Measurements from ENCODE around the gene HS3ST4. TPM values are rescaled to one million over a fixed set of nuclear protein-coding genes. Genes with fewer than 3 reads are reported as not detected.

The HS3ST4 gene
- total and polyA plus RNA-seq, 2 donors (not counting 1 experiment from before 2014, with no cell fraction given): not detected

GRCh38 chr16:25952983-25953382 lies 261.2 kb downstream of the HS3ST4 start:
- H3K27ac ChIP-seq (ENCODE audit: insufficient read depth, low read length): no peak overlapping the region
- no peaks in the 10 kb centered on the region for H3K36me3 ChIP-seq (ENCODE audit: control insufficient read depth, insufficient read depth, low read length)
- H2AFZ ChIP-seq (ENCODE audit: low read length): no peak overlapping the region
- no peak for DNase-seq (ENCODE audit: low read depth in 2 of 2)
- no peak for TF ChIP-seq EZH2 (IDR thresholded peaks at IDR 0.05; ENCODE audit: low read length, missing control alignments)
- no peak for TF ChIP-seq CTCF (conservative IDR thresholded peaks at IDR 0.05 in 1 of 2, IDR thresholded peaks at IDR 0.05 in 1 of 2; ENCODE audit: low read depth in 1 of 2, low read length in 2 of 2)
- no peaks in the 10 kb centered on the region for H3K4me1 ChIP-seq (ENCODE audit: control insufficient read depth, extremely low read depth, insufficient read depth, low read length)
- H3K4me3 ChIP-seq (replicated peaks in 1 of 4; ENCODE audit: control extremely low read depth in 1 of 4, insufficient read depth in 1 of 4, low read depth in 3 of 4, low read length in 4 of 4): no peak overlapping the region
- no peaks in the 10 kb centered on the region for H3K79me2 ChIP-seq (ENCODE audit: control insufficient read depth, insufficient read depth, low read length)
- H3K4me2 ChIP-seq (ENCODE audit: extremely low read depth, insufficient read depth, low read length): no peak overlapping the region
- no peak overlapping the region for H3K9ac ChIP-seq (ENCODE audit: insufficient read depth, low read length)
- no peaks in the 10 kb centered on the region for H3K27me3 ChIP-seq (ENCODE audit: control insufficient read depth, insufficient read depth, low read length)
- H3K9me3 ChIP-seq (ENCODE audit: control insufficient read depth, insufficient read depth, low read depth, low read length): no peaks in the 10 kb centered on the region
- H4K20me1 ChIP-seq (ENCODE audit: control insufficient read depth, extremely low read depth, insufficient read depth, low read length): no peaks in the 10 kb centered on the region

GRCh38 chr16:25957707-25958106 lies 265.9 kb downstream of the HS3ST4 start:
- no peaks in the 10 kb centered on the region for H3K4me1 ChIP-seq (ENCODE audit: control insufficient read depth, extremely low read depth, insufficient read depth, low read length)

DNA sequence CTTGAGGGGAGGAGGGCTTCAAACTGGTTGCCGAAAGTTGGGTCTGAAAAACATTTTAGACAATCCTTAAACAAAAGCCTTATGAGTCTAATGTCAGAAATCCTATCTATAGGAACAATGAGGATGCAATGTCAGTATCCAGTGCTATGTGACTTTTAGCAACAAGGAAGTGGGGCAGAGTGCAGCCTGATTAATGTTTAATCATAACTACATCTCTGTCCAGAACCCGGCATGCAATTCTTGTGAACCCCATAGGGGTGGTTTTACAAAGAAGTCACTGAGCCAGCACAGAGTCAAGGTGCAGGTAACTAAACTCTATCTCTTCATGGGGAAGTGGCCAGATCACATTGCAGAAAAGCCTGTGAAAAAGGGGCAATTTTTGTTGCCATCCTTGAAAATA lies 267.5 kb downstream of the HS3ST4 start:
- Histone ChIP-seq H3K9me3 (ENCODE audit: control insufficient read depth, insufficient read depth, low read depth, low read length) (no peaks in the 10 kb centered on the region), H4K20me1 (ENCODE audit: control insufficient read depth, extremely low read depth, insufficient read depth, low read length) (no peaks in the 10 kb centered on the region), H3K4me2 (ENCODE audit: extremely low read depth, insufficient read depth, low read length) (no peak overlapping the region), H3K79me2 (ENCODE audit: control insufficient read depth, insufficient read depth, low read length) (no peaks in the 10 kb centered on the region), H3K27ac (ENCODE audit: insufficient read depth, low read length) (no peak overlapping the region), H3K27me3 (ENCODE audit: control insufficient read depth, insufficient read depth, low read length) (no peaks in the 10 kb centered on the region), H2AFZ (ENCODE audit: low read length) (no peak overlapping the region), H3K4me3 (replicated peaks in 1 of 4; ENCODE audit: control extremely low read depth in 1 of 4, insufficient read depth in 1 of 4, low read depth in 3 of 4, low read length in 4 of 4) (no peak overlapping the region), H3K36me3 (ENCODE audit: control insufficient read depth, insufficient read depth, low read length) (no peaks in the 10 kb centered on the region), H3K9ac (ENCODE audit: insufficient read depth, low read length) (no peak overlapping the region), H3K4me1 (ENCODE audit: control insufficient read depth, extremely low read depth, insufficient read depth, low read length) (no peaks in the 10 kb centered on the region)
- TF ChIP-seq CTCF (conservative IDR thresholded peaks at IDR 0.05 in 1 of 2, IDR thresholded peaks at IDR 0.05 in 1 of 2; ENCODE audit: low read depth in 1 of 2, low read length in 2 of 2): no peak
- no peak for TF ChIP-seq EZH2 (IDR thresholded peaks at IDR 0.05; ENCODE audit: low read length, missing control alignments)
- no peak for DNase-seq (ENCODE audit: low read depth in 2 of 2)

More at GRCh38 chr16:25957707-25958106, 265.9 kb downstream of the HS3ST4 start:
- H3K27ac ChIP-seq (ENCODE audit: insufficient read depth, low read length): no peak overlapping the region
- no peak overlapping the region for H3K4me2 ChIP-seq (ENCODE audit: extremely low read depth, insufficient read depth, low read length)
- H3K36me3 ChIP-seq (ENCODE audit: control insufficient read depth, insufficient read depth, low read length): no peaks in the 10 kb centered on the region
- H3K9ac ChIP-seq (ENCODE audit: insufficient read depth, low read length): no peak overlapping the region
- DNase-seq (ENCODE audit: low read depth in 2 of 2): no peak
- no peak overlapping the region for H2AFZ ChIP-seq (ENCODE audit: low read length)
- H3K4me3 ChIP-seq (replicated peaks in 1 of 4; ENCODE audit: control extremely low read depth in 1 of 4, insufficient read depth in 1 of 4, low read depth in 3 of 4, low read length in 4 of 4): no peak overlapping the region
- H3K9me3 ChIP-seq (ENCODE audit: control insufficient read depth, insufficient read depth, low read depth, low read length): no peaks in the 10 kb centered on the region
- H3K79me2 ChIP-seq (ENCODE audit: control insufficient read depth, insufficient read depth, low read length): no peaks in the 10 kb centered on the region
- H3K27me3 ChIP-seq (ENCODE audit: control insufficient read depth, insufficient read depth, low read length): no peaks in the 10 kb centered on the region
- no peaks in the 10 kb centered on the region for H4K20me1 ChIP-seq (ENCODE audit: control insufficient read depth, extremely low read depth, insufficient read depth, low read length)
- TF ChIP-seq EZH2 (IDR thresholded peaks at IDR 0.05; ENCODE audit: low read length, missing control alignments) (no peak), CTCF (conservative IDR thresholded peaks at IDR 0.05 in 1 of 2, IDR thresholded peaks at IDR 0.05 in 1 of 2; ENCODE audit: low read depth in 1 of 2, low read length in 2 of 2) (no peak)
